ENCODE measurements around the gene SELPLG.

DNA sequence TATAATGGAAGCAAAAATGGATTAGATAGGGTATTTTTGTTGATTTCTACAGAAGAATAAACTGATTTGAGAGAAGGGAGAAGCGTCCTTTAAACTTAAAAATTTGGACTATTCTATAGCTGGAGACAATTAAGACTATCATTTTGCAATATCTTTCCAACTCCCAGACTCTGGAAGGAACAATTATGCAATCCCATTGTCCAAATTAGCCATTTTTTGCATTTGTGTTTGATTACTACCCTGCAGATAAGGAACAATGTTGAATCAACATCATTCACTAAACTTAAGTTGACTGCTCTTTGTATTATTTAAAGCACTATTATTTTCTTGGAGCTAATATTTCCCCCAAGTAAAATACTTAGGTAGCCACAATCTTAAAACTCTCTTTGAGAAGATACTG, 34.8 kb upstream of the SELPLG start:
- TF ChIP-seq EZH2 (IDR thresholded peaks at IDR 0.05; ENCODE audit: insufficient read depth, poor library complexity, severe bottlenecking) (no peak), EZH2phosphoT487 (IDR thresholded peaks at IDR 0.05; ENCODE audit: insufficient read depth, low read depth) (no peak)

Data from GM23248 (cell line).